GM12891 (cell line): ENCODE results near the gene TSPAN18.

Experiments used
- DNase-seq: peaks from one replicate; pipeline ENCODE4 v3.0.0; 2011; ENCODE audit warnings: low spot score; ENCODE audit not compliant: insufficient read length
- FAIRE-seq: peaks from 2 replicates; lab custom pipeline; 2011; peaks lifted over from hg19 to GRCh38; lab: Jason Lieb, UNC
- PAX5 ChIP-seq: IDR thresholded peaks from 2 replicates; pipeline ENCODE4 v1.6.1; 2011; ENCODE audit warnings: low read length, moderate library complexity, mild to moderate bottlenecking; ENCODE audit not compliant: insufficient read depth, severe bottlenecking
- POLR2A ChIP-seq: IDR thresholded peaks from 2 replicates; pipeline ENCODE4 v1.6.1; 2011; ENCODE audit warnings: low read depth, low read length, control low read depth
- POLR2AphosphoS5 ChIP-seq: IDR thresholded peaks from 2 replicates; pipeline ENCODE4 v1.6.1; 2011; ENCODE audit warnings: low read depth, low read length, control low read depth
- POU2F2 ChIP-seq: IDR thresholded peaks from 2 replicates; pipeline ENCODE4 v1.6.1; 2011; ENCODE audit warnings: low read depth, mild to moderate bottlenecking, control low read depth, low read length, moderate library complexity
- SPI1 ChIP-seq: IDR thresholded peaks from 2 replicates; pipeline ENCODE4 v1.6.1; 2011; ENCODE audit warnings: low read depth, low read length, control low read depth
- TAF1 ChIP-seq: IDR thresholded peaks from 2 replicates; pipeline ENCODE4 v1.6.1; 2011; ENCODE audit warnings: low read depth, low read length, control low read depth

TSPAN18 gene

GRCh38 chr11:44695169-44695833, 31.5 kb upstream of the TSPAN18 start:
- TF ChIP-seq POLR2A (no peak), POU2F2 (no peak), SPI1 (no peak), TAF1 (no peak), PAX5 (no peak), POLR2AphosphoS5 (no peak)
- DNase-seq (no peak), FAIRE-seq (no peak)

- no peak for DNase-seq
- TF ChIP-seq TAF1 (no peak), POLR2AphosphoS5 (no peak), PAX5 (no peak), POLR2A (no peak), POU2F2 (no peak), SPI1 (no peak)
- no peak for FAIRE-seq
Observed at GRCh38 chr11:44698252-44698912, 28.4 kb upstream of the TSPAN18 start.

GRCh38 chr11:44699497-44700408, 27.0 kb upstream of the TSPAN18 start:
- DNase-seq (no peak), FAIRE-seq (no peak)
- TF ChIP-seq POLR2A = no peak
- TF ChIP-seq SPI1 = no peak
- no peak for TF ChIP-seq TAF1
- TF ChIP-seq POLR2AphosphoS5 = no peak
- no peak for TF ChIP-seq PAX5

- DNase-seq = no peak
- TF ChIP-seq POLR2A (no peak), POU2F2 (no peak), SPI1 (no peak), POLR2AphosphoS5 (no peak), PAX5 (no peak), TAF1 (no peak)
- FAIRE-seq = no peak
Observed at GRCh38 chr11:44701276-44701675, 25.5 kb upstream of the TSPAN18 start.

GRCh38 chr11:44702889-44703288, 23.9 kb upstream of the TSPAN18 start:
- TF ChIP-seq TAF1 = no peak
- no peak for TF ChIP-seq POLR2A
- TF ChIP-seq POU2F2 = no peak
- TF ChIP-seq SPI1 = no peak
- TF ChIP-seq POLR2AphosphoS5 = no peak
- TF ChIP-seq PAX5 = no peak
- DNase-seq (no peak), FAIRE-seq (no peak)

GRCh38 chr11:44707094-44707493, 19.7 kb upstream of the TSPAN18 start:
- no peak for FAIRE-seq
- no peak for DNase-seq
- TF ChIP-seq POU2F2 (no peak), POLR2A (no peak), POLR2AphosphoS5 (no peak), TAF1 (no peak), SPI1 (no peak), PAX5 (no peak)

GRCh38 chr11:44708009-44708408, 18.8 kb upstream of the TSPAN18 start:
- TF ChIP-seq SPI1 = no peak
- TF ChIP-seq POLR2AphosphoS5 = no peak
- TF ChIP-seq POU2F2 = no peak
- no peak for TF ChIP-seq POLR2A
- TF ChIP-seq PAX5 = no peak
- TF ChIP-seq TAF1 = no peak
- DNase-seq (no peak), FAIRE-seq (no peak)

- TF ChIP-seq POLR2AphosphoS5 (no peak), SPI1 (no peak), POU2F2 (no peak)
- DNase-seq = no peak
- no peak for FAIRE-seq
Observed at GRCh38 chr11:44708523-44709280, 18.1 kb upstream of the TSPAN18 start.

- DNase-seq (no peak), FAIRE-seq (no peak)
- TF ChIP-seq POLR2AphosphoS5 (no peak), SPI1 (no peak), TAF1 (no peak), POLR2A (no peak), POU2F2 (no peak), PAX5 (no peak)
Observed at GRCh38 chr11:44709281-44709562, 17.5 kb upstream of the TSPAN18 start.
